Activated CD8-positive, alpha-beta memory T cell treated with anti-CD3 and anti-CD28 coated beads, Interleukin-2, amount 50 U/mL, for 1 hour (primary cell): Measurements from ENCODE around the gene STC2.

ENCODE experiments used
- DNase-seq: peaks from one replicate; pipeline ENCODE4 v3.0.0-alpha.2; 2020; ENCODE audit errors: extremely low read depth

STC2 gene

DNA sequence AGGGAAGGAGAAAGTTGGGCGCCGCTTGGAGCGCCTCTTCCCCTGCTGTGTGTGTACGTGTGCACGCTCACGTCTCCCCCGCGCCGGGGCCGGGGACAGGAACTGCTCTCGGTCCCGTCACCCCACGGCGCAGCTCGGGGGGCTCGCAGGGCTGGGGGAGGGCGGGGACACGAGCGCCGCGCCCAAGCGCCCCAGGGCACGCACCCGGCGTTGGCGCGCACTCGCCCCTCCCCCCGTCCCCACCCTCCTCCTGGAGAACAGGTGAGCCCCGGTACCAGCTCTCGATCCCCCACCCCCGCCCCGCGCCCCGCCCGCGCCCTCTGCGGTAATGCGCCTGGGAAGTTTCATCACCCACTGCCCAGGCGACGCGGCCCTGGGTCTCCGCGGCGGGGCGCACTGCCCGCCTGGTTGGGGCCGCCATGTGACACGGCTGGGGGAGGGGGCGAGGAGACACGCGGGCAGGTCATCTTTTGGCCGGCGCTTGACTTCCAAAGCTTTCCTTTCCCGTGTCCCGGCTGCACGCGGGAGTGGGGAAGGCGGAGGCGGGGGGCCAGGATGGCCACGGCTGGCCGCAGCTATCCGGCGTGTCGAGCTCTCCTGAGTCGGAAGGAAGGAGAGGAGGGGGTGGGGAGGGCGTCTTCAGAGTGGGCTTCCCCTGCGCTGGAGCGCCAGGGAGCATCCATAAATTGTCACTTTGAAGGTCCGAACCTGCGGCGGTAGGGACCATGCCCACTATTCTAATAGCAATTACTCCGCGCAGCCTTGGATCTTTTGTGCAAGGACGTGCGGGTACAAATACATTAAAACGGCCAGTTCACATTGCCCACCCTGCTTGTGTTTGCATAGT is 1.5 kb upstream of the STC2 start:
- DNase-seq: no peak

DNA sequence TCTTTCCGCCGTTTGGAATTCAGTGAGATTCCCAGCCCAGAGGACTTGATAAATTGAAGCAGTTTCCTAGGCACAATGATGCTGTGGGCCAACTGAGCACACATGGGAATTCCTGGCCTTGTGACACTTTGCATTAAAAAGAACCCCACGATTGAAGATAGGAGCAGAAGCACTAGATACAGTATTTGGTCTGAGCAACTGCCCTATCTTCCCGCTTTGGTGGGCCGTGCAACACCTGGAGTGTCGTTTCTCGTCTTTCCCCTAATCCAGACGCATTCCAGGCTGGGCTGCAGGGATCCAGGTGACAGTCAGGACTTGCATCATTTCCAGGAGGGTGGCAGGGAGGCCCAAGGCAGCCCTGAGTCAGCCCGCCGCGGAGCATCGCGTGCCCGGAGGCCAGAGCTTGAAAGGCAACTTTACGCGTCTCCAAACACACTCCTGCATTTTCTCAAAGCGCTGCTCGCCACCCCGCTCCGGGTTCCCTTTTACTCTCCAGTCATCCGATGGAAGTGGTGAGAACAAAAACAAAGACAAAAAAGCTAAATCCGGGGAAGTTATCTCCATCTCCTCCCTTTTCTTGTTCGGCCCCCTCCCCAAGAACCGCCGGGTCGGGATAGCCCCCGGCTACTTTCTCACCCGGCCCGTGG is 753 bp upstream of the STC2 start:
- no peak for DNase-seq

DNA sequence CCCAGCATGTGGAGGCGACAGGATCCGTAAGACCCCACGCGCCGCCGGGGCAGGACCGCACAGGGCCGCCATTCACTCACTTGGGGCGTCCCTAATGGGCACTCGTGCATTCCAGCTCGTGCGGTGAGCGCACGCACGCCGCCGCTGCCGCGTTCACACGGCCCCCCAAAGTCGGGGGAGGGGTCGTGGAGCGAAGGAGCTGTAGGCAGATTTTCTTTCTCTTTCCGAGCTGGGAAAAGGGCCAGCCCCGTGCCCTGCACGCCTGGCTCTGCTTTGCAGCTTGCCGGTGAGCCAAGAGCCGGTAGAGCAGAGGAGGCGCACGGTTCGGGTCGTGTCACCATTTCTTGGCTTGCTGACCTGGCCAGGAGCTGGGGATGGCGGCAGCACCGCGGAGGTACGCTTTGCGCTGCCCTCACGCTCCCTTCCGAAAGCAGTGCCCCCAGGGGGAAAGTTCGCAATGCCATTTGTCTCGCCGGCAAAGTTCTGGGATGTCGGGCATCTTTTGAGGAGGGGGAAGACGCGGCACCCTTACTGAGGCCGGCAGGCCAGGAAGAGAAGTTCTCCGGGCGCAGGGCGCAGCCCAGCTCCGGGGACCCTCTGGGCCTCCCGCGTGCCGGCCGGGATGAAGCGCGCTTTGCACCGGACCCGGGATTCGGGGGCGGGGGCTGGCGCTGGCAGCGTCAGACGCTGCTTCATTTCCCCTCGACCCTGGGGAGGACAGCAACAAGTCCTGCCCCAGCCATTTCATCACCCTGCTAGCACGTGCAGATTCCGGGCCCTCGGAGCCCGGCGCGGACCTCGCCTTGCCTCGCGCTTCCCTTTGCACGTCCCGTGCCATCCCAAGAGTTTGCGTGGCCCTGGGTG is 898 bp downstream of the STC2 start:
- DNase-seq: no peak

DNA sequence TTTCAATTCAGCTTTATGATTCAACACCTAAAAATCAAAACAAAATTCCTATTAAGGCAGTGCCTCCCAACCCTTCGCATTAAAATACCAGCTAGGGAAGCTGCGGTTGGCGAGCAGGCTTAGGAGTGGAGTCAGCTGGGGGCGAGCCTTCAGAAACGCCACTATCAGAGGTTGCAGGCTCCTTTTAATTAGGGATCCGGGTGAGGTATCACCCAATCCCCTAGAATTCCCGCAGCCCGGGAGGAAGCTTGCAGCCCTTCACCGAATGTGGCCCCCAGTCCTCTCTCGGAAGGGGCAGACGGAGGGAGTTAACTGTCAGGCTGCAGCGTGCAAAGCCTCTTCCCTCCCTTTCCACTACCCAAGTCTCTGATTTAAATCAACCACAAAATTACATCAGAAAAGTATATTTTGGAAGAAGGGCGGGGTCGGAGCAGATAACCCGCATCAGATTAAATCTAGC is 1.7 kb downstream of the STC2 start:
- DNase-seq: no peak

DNA sequence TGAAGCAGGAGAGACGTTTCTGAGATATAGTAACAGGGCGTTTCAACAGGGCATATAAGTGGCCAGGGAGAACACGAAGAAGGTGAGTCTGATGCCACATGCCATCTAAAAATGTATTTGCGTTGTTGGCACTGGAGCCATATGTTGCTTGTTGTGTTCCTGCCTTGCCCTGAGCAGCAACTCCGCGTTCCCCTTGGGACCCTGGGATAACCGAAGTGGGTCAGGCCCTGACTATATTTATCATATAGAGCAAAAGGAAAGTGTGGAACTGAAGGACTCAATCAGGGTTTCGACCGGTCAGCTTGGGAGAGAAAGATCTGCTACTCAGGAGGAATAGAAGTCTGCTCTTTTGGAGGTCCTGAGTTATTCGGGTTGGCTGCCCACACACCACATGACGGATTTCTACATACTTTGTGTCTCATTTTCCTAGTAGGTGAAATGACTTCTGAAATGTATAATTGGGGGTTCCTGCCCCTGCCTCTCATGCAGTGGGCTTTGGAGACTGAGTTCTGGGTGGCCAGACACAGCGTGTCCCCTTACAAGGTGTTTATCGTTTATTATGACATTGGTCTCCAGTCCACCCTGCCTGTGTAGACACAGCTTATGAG is 3.0 kb downstream of the STC2 start:
- DNase-seq: no peak

DNA sequence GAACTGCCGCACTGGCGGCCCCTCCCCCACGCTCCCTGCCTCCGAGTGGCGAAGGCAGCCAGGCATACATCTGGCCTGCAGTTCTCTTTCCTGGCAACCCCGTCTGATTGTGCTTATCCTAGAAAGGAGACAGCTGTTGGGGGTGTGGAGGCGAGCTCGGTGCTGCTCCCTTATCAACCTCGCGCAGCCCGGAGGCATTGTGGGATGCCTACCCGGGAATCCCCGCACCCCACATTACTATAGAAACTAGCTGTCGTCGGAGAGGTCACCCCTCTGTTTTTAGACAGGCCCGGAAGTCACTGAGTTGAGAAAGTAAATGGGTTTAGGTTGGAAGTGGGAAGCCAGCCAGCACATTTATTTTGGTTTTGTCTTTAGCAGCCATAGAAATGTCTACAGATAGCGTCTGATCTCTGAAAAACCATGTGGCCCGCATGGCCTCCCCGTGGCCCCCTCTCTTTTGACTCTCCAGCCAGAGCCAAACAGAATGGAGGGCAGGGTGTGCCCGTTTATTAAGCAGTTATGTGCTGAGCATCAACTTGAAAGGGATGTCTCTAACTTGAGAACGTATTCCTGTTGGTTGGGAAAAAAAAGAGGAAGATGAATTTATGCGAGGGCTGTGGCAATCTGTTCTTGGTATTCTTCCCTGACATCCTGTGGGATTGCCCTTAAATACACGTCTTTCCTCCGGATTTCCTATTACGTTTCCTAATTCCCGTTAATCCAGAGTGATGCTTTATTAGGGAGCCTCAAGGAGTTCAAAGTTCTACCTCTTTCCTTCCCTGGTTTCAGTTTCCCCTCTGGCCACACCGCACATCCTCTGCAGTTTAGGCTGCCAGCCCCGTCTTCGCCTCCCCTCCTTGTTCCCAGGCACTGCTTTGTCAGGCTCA is 3.9 kb downstream of the STC2 start:
- DNase-seq: no peak

DNA sequence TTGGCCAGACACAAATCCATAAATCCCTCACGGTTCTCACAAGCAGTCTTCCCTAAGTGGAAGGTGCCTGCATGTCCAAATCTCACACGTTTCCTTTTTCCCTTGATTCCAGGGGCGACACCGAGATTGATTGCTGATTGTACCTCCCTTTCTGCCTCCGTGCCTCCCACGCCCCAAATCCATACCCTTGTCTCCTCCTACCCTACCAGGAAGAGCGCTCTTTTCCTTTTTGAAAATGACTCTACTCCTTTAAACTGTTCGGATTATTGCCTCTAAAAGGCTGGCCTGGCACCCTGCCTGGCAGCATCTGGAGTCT is 4.5 kb downstream of the STC2 start:
- no peak for DNase-seq

DNA sequence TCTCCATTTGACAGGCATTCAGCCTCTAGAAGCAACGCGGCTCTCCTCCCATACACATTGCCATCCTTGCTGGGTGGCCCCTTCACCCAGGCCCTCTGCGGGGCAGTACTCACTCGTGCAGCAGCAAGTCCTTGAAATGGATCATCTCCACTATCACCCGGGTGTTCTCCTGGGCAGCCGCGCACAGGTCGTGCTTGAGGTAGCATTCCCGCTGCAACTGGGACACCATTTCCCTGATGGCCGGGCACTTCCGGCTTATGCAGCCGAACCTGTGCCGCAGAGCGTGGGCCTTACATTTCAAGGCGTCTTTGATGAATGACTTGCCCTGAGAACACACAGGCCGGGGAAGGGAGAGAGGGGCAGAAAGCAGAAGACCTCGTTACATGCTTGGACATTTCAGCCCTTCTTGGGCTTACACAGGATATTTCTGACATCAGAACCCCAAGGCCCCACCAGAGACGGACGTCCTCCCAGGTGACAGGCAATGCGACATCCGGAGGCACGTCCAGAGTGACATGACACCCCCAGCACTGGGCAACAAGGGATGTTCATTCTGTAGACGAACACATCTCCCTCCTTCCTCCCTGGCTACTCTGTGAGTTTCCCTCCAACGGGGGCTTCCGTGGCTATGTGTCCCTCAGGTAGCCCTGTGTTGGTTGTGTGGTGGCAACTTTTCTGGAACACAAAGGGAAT is 5.0 kb downstream of the STC2 start:
- DNase-seq: no peak

DNA sequence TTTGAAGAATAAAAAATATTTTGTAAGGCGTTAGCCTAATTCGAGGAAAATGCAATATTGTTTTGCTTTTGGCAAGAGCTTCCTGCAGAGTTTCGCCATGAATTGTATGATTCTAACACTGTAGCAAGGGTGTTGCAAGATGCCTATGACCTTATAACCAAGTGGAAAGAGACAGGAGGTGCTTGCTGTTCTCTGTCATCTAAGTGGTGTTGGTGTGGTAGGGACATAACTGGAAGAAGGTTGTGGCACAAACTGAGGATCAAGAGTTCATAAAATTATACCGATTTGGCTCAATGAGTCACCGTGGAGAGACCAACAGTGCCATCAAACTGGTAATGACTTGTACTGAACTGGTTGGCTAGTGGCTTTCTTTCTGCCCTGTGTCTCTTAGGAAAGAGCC is 6.3 kb downstream of the STC2 start:
- DNase-seq: no peak

DNA sequence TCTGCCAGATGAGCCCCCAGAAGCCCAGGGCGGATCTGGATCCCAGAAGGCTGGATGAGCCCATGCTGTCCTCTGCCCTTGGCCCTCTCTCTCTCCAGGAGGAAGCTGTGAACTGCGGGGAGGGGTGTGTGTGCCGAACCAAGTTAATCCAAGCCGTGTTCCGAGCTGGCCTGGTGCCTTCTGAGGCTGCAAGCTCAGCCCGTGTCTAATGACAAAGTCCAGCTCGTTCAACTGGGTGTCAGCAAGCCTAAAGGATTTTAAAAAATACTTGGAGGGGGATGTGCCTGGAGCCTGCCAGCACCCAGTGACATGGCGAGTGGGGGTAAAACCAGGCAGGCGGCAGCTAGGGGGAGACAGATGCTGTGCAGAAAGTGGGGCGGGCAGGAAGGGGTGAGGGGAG is 8.0 kb downstream of the STC2 start:
- no peak for DNase-seq

DNA sequence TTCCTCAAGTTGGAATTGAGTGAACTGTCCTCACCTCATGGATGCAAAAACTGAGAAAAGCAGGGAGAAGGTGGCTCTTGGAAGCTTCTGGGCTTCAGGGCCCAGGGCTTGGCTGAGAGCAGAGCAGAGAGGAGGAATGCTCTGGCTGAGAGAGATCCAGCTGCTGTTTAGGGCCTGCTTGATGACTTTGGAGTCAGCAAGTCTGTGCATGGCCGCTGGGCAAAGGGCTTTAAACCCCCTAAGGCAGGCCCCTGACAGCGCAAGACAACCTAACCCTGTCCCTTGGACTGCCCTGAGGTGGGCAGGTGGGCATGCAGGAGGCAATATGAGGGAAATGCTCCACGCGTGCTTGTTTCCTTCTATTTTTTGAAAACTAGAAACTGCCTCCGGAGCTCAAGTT is 8.6 kb downstream of the STC2 start:
- no peak for DNase-seq

DNA sequence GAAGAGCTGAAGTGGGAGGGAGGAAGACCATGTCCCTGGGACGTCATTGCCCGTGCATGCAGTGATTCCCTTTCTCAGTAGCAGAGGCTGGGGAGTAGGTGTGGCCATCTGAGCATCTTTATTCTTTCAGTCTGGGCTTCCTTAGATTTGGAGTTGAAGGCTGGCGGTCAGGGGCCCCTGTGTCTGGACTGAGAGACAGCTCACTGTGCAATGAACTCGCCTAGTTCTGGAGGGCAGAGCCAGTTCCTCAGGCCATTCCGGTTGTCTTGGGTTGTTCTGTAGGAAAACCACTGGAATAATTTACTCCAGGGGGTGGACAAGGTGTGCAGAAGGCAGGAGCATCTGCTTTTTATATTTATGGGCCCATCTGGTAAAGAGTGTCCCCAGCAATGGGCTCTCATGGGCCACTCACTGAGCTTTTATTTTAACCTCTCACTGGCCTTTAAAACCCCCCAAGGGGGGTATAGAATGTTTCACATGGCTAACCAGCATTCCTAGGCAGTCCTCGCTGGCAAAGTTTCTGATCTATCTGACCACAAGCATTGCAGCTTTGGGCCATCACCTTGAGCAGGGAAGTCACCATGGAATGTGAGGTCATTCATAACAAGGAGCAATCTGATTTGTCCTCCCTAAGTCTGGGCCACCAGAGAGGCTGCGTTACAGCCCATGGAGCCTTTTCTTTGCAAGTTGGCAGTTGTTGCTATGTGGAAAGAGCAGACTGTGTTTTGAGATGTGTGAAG is 9.2 kb downstream of the STC2 start:
- no peak for DNase-seq

DNA sequence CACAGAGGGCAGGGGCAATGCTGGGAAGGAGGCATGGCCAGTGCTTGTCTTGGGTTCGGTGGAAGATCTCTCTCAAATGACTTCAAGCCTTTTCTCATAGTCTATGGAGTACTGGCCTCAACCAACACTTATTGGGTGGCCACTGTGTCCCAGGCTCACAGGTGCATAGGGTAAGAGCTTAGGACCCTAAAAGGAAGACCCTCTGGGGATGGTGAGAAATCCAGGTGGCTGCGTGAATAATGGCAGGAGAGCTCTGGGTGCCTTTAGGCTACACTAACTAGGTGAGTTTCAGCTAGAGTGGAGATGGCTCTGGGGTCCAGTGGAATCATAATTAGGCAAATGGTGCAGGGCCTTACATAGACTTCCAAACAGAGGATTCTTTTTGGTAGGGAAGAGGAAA is 9.9 kb downstream of the STC2 start:
- DNase-seq: no peak

DNA sequence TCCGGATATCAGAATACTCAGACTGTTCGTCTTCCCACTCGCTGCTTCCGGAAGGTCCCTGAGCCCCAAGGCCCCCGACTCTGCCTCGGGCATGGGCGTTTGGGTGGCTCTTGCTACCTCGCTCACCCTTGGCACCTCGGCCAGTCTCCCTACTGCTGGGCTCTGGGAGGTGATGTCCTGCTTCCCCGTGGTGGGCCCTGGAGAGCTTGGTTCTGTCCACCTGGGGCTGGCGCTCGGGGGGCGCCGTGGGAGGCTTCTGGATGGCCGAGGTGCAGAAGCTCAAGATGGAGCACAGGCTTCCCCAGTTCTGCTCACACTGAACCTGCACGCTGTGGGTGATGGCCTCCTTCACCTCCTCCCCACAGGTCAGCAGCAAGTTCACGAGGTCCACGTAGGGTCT is 10.4 kb downstream of the STC2 start:
- no peak for DNase-seq

DNA sequence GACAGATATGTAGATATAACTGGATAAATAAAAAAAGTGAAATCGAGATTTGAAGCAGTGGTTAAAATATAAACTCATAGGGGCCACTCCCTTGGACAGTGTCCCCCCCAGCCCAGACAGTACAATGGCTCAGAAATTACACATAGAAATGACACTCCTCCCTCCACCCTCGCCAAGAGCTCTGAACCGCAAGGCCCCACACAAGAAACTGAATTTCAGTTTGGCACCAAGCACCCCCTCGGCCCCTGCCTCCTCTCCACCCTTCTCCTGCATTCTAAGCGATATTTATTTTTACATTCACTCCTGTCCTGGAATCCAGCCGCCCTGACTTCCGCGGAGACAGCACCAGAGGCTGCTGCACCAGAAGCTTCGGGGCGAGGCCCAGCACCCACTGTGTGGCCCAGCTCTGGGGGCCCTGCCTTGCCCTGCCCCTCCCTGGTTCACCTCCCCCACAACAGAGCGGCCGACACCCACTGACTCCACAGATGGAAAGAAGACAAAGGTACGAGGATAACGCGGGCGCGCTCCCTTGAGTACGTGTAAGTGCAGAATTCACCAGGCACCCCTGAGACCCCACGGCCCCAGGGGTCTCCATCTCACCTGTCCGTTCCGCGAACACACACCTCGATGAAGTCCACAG is 11.0 kb downstream of the STC2 start:
- DNase-seq: no peak

DNA sequence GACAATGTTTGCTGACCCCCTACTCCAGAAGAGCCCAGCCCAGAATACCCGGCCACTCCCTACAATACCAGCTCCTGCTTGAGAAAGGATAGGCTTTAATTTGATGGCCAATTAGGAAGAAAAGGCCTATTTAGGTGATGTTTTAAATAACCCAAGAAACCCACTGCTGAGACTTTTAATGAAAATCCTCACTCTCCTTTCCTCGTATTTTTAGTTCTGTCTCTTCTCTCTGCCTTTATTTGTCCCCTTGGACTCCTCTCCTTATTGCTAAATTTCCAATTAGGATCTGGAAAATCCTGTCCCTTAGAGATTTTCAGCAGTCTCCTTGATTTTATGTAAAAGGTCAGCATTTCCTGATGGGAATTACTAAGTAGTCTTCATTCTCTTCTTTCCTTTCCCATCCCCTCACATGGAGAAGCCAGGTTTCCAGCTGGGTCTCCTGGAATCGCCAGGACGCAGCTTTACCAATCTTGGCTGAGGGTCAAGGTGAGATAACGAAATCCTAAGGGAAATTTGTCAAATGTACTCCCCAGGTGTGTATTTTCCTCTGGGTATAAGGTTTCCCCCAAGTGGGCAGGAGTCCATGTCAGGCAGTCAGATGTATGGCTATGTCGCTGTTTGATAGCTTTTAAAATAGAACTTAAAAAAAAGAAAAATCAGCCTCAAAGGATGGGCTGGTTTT is 11.7 kb downstream of the STC2 start:
- no peak for DNase-seq

DNA sequence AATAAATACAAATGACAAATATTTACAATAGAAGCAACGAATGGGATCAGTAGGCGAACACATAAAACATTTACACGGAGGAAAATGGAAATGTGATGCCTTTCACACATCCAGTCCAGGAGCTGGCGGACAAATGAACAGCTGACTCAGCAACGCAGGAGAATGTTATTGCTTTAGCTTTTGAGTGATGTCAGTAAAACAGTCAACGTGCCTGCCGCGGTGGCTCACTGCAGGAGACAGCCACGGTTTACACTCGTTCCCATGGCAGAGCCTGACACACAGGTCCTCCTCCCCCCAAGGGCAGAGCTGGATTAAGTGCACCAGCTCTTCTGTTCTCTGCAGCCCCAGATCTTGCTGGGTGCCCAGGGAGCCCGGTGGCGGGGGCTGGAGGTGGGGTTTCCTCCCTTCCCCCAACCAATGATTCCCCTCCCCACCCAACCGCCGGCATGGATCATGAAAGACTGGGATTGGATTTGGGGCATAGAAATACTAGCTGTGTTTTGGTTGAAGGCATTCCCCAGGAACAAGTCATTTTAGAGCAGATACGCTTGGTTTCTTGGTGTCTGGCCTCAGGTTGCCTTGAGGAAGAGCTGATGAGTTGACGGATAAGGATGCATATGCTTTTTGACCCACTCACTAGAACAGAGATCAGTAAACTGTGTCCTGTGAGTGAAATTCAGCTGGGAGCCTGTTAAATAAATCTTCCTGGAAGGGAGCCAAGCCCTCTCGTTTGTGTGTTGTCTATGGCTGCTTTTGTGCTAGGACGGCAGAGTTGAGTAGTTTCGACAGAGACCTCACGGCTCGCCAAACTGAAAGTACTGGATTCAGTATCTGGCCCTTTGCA is 12.5 kb downstream of the STC2 start:
- no peak for DNase-seq
